CD4-positive, alpha-beta T cell treated with Interleukin-17A for 1 hour (primary cell): ENCODE measurements around the gene PSPC1.
"Not testable (repeated sequence)": the region's sequence is repeated elsewhere in the genome, so short reads cannot be mapped to it uniquely, and the experiment has no call there.

ENCODE experiments used
- DNase-seq: peaks from one replicate; pipeline ENCODE4 v3.0.0-alpha.2; 2020

PSPC1 gene

GRCh38 chr13:19763618-19764017 lies 19.1 kb downstream of the PSPC1 start:
- DNase-seq, result no peak

GRCh38 chr13:19759669-19760068 lies 23.1 kb downstream of the PSPC1 start:
- DNase-seq, result no peak

GRCh38 chr13:19742643-19743042 lies 40.1 kb downstream of the PSPC1 start:
- DNase-seq, result no peak

GRCh38 chr13:19737844-19738557 lies 44.7 kb downstream of the PSPC1 start:
- no peak for DNase-seq

- no peak for DNase-seq
Measured at GRCh38 chr13:19726611-19727010, 56.1 kb downstream of the PSPC1 start.

GRCh38 chr13:19725320-19725719 lies 57.4 kb downstream of the PSPC1 start:
- DNase-seq, result no peak

GRCh38 chr13:19720039-19720438 lies 62.7 kb downstream of the PSPC1 start:
- DNase-seq, result no peak

- DNase-seq, result no peak
Measured at GRCh38 chr13:19713186-19713965, 69.4 kb downstream of the PSPC1 start.

GRCh38 chr13:19709782-19710181 lies 73.0 kb downstream of the PSPC1 start:
- not testable (repeated sequence) for DNase-seq

- not testable (repeated sequence) for DNase-seq
Measured at GRCh38 chr13:19709039-19709438, 73.7 kb downstream of the PSPC1 start.

- DNase-seq, result not testable (repeated sequence)
Measured at GRCh38 chr13:19704256-19704655, 78.5 kb downstream of the PSPC1 start.

- not testable (repeated sequence) for DNase-seq
Measured at GRCh38 chr13:19701619-19702018, 81.1 kb downstream of the PSPC1 start.

- DNase-seq, result not testable (repeated sequence)
Measured at GRCh38 chr13:19700963-19701362, 81.8 kb downstream of the PSPC1 start.

GRCh38 chr13:19695829-19696228 lies 86.9 kb downstream of the PSPC1 start:
- no peak for DNase-seq

- DNase-seq, result no peak
Measured at GRCh38 chr13:19695428-19695827, 87.3 kb downstream of the PSPC1 start.

- DNase-seq, result not testable (repeated sequence)
Measured at GRCh38 chr13:19691447-19691846, 91.3 kb downstream of the PSPC1 start.

- no peak for DNase-seq
Measured at GRCh38 chr13:19685437-19685836, 97.3 kb downstream of the PSPC1 start.

- DNase-seq, result no peak
Measured at GRCh38 chr13:19685034-19685433, 97.7 kb downstream of the PSPC1 start.

GRCh38 chr13:19681517-19681916 lies 101.2 kb downstream of the PSPC1 start:
- no peak for DNase-seq

- DNase-seq, result no peak
Measured at GRCh38 chr13:19680751-19681150, 102.0 kb downstream of the PSPC1 start.

GRCh38 chr13:19676168-19676567 lies 106.6 kb downstream of the PSPC1 start:
- DNase-seq, result no peak

- no peak for DNase-seq
Measured at GRCh38 chr13:19674898-19675297, 107.8 kb downstream of the PSPC1 start.

GRCh38 chr13:19673473-19674430 lies 109.0 kb downstream of the PSPC1 start:
- DNase-seq, result no peak
